ENCODE data around the gene CRK.

The CRK gene

DNA sequence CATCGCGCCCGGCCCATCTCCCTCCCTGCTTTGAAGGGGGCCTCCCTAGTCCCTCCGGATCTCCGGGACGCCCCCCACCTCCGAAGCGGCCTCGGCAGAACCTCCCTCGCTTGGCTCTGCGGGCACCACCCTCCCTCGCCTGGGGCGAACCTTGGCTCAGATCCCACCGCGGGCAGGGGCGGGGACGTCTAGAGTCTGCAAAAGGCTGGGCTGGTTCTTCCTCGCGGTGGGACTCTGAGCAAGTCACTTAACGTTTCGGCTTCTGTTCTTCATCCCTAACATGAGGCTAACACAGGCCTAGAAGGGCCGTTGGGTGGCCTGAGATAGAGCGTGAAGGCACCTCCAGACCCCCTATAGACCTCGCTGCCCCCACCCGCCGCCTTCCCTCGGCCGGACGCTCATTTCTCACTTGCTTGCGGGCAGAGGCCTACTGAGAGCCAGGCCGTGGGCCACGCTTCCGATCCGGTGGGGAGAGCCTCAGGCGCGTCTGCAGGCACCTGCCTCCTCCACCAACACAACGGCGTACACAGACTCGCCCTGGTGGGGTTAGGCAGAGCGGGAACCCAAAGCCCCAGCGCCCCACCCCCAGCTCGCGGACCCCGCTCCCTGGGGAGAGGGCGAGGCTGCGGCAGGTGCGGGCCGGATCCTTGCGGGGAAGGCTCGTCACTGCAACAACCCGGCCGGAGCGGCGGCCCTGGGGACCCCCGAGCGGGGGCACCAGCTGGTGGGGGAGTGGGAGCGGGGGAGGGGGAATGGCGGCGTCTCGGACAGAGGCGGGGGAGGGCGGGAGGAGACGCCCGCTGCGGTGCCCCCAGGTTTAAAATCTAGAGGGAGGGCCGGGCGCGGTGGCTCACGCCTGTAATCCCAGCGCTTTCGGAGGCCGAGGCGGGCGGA lies 31.0 kb upstream of the CRK start:
- peak; percentile 74 for DNase-seq (ENCODE audit: low read depth)

DNA sequence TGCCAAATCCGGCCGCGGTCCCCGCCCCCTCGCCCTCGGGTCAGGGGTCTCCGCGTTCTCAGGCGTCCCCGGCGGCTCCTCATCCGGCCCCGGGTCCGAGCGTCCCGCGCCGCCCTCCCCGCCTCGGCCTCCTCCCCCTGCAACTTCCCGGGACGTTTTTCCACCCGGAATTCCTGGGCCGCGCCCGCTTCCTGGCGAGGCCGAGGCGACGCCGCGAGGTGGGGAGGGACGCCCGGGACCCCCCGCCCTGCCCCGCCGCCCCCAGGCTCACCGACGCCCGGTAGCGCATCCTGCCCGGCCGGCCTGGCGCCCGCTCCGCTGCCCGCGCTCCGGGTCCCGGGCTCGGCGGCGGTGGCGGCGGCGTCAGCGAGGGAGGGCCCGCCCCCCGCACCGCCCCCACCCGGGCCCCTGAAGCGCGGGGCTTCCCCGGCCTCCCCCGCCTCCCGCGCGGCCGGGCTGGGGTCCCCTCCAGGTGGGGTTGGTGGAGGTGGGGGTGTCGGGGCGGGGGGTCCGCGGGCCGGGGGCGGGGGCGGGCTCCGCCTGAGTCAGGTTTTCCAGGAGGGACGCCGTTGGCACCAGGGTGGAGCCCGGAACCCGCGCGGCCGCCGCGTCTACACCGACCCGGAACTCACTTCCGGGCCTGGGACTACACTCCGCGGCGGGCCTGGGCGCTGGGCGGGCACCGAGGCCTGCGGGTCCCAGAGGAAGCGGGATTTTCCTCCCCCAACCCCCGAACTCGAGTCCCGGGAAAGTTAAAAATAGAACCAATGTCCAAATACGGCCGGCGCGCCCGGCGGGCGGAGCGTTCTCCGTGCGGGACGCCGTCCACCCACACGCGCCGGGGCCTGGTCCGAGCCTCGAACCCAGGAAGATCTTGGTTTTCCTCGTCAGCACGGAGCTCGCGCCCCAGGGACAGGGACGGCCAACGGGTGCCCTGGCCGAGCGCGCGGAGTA lies 29.7 kb upstream of the CRK start:
- peak; percentile 59 for DNase-seq (ENCODE audit: low read depth)

DNA sequence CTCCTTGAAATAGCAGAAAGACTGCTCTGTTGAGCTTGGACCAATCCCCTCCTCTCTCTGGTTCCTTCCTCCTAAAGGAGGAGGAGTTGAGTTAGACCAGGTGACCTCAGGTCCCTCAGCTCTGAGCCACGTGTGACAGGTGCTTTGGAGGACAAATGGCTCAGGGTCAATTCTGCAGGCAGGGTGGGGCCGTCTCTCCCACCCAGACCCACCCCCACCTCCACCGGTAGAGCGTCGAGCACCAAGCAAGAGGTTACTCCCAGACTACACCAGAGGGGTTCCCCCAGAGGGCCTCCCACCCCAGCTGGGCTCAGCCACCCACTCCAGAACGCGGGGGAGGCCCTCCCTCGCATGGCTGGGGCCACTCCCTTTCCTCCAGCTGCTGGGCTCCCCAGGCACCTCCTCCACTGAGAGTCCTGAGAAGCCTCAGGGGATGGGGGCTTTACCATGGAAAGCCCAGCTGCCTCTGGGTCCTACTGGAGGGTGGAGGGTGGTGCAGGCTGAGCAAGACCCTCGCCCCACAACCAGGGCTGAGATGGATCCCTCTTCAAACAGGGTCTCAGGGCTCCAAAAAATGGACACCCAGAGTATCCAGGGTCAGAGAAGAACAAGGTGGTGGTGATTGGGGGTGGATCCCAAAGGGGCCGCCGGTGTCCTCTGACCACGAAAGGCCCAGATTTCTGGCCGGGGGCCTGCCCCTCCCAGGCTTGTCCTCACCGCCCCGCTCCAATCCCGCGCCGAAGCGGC lies 28.8 kb upstream of the CRK start:
- no peak for DNase-seq (ENCODE audit: low read depth)

DNA sequence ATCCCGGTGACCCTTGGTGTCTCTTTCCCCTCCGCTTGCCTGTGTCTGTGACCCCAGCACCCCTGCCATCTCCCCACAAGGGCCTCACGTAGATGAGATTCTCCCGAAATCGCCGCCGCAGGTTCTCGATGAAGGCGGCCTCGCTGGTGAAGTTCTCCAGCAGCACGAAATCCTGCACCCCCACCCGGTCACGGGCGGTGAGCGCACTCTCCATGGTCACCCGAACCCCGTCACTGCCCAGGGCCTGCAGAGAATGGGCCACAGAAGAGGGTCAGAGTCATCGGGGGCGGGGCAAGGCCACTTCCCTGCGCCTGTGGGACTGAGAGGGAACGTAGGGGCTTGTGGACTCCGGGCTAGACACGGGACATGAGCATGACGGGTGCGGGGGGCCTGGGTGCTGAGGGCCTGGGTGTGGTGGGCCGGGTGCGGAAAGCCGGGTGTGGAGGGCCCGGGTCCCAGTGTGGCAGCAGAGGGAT lies 28.1 kb upstream of the CRK start:
- DNase-seq (ENCODE audit: low read depth): no peak

DNA sequence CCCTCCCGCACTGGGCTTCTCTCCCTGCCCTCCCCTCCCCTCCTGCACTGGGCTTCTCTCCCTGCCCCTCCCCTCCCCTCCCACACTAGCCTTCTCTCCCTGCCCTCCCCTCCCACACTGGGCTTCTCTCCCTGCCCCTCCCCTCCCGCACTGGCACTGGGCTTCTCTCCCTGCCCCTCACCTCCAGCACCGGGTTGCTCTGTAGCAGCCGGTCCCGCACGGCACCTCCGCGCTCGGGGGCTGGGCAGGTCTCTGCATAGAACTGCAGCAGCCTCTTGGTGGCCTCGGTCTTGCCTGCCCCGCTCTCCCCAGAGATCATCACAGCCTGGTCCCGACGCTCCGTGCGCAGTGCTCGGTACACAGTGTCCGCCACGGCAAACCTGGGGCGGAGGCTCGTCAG lies 26.6 kb upstream of the CRK start:
- DNase-seq (ENCODE audit: low read depth): no peak

DNA sequence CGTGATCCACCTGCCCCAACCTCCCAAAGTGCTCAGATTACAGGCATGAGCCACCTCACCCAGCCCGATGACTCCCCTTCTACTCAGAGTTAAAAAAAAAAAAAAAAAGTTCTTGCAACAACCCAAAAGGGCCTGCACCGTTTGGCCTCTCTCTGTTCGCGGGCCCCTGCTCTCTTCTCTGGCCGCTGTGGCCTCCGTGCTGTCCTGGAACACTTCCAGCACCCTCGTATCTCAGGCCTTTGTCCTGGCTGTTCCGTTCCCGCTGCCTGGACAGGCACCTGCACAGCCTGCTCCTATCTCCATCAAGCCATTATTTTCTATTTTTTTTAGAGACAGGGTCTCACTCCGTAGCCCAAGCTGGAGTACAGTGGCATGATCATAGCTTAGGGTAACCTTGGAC lies 25.7 kb upstream of the CRK start:
- DNase-seq (ENCODE audit: low read depth): no peak

DNA sequence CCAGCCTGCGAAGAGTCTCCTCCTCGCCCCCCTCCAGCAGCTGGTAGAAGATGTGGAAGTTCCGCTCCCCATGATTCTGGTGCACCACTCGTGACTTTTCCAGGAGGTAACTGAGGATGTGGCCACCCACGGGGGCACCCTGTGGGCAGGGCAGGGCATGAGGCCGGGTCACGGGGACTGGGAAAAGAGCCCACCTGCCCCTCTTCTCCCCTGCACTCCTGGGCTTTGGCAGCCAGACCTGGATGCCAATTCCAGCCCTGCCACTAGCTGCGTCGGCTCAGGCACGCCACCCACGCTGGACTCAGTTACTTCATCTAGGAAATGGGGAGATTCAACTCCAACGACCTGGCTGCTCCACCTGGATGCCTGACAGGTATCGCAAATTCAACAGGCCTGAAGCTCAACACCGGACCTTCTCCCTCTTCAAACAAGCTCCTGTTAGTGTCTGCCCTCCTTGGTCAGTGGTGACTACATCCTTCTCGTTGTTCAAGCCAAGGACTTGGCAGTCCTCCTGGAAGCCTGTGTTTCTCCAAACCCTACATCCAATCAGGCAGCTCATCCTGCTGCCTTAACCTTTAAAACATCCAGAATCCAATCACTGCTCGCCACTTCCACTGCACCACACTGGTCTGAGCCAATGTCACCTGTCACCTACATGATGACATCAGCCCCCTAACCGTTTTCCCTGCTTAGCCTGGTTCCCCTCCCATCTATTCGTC lies 24.9 kb upstream of the CRK start:
- DNase-seq (ENCODE audit: low read depth): no peak

DNA sequence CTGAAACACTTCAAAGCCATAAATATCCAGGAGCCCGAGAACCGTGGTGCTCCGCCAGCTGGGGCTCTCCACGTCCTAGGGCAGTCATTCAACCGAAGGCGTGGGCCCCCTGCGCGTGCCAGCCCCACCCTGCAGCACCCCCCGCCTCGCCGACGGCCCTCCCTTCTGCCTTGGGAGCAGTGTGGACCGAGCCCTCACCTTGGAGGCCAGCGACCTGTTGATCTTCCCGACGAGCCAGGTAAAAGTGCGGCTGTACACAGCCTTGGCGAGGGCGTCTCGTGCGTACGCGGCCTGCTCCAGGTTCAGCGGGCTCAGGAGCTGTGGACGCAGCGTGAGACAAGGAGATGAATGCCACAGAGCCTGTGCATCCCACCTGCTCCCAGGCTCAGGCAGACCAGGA lies 22.4 kb upstream of the CRK start:
- no peak for DNase-seq (ENCODE audit: low read depth)

DNA sequence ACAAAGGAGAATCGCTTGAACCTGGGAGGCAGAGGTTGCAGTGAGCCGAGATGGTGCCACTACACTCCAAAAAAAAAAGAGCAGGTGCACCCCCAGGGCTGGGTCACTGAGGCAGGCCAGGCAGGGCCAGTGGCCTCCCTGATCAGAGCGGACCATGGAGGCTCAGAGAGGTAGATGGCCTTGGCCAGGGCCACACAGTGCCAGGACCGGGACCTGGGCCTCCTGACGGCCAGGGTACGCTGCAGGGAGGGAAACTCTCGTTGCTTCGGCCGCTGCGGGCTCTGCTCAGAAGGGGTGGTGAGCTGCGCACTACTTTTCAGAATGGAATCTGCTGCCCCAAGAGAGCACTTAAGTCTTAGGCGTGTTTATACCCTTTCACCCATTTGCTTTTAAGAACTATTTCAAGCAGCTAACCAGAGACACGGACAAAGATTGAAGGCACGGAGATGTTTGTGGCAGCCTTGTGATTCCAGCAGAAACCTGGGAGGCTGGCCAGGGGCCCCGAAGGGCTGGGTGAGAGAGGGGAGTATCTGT lies 19.4 kb upstream of the CRK start:
- DNase-seq (ENCODE audit: low read depth): no peak

DNA sequence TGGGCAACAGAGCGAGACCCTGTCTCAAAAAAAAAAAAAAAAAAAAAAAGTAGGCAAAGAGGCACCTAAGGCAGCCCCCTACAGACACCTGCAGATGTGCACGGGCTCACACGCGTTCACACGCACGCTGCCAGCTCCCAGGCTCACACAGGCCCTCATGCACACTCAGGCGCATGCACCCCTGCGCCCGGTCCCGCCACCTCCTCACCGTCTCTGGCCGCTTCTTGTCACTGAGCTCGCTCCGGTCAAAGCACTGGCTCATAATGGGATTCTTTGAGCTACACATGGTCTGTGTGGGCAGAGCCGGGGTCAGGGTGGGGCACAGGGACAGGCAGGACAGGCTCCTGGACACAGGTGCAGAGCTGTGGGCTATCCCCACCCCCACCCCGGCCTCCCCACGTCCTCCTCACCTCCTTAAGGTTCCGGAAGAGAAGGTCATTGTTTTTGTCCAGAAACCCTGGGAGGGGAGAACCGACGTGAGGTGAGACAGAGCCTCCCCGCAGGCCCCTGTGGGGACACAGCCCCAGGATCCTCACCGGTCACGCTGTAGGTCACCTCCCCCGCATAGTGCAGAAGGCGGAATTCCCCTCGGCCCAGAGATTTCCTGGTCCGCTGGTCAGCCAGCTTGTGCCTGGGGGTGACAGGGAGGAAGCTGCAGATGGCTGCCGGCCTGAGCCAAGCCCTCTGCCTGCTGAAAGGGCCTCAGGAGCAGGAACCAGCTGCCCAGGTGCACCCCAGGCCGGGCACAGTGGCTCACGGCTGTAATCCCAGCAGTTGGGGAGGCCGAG lies 18.6 kb upstream of the CRK start:
- DNase-seq (ENCODE audit: low read depth): no peak

DNA sequence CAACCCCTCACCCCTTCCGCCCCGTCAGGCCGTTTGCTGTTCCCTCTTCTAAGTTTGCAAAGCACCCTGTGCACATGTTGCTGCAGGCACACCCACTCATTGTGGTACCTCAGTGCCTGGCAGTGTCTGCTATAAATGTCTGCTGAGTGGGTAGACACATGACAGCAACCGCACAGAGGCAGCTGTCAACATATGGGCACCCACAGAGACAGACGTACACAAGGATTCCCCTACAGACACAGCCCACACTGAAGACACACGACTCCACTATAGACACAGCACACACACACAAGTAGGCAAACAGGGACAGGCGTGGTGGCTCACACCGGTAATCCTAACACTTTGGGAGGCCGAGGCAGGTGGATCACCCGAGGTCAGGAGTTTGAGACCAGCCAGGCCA lies 17.8 kb upstream of the CRK start:
- no peak for DNase-seq (ENCODE audit: low read depth)

DNA sequence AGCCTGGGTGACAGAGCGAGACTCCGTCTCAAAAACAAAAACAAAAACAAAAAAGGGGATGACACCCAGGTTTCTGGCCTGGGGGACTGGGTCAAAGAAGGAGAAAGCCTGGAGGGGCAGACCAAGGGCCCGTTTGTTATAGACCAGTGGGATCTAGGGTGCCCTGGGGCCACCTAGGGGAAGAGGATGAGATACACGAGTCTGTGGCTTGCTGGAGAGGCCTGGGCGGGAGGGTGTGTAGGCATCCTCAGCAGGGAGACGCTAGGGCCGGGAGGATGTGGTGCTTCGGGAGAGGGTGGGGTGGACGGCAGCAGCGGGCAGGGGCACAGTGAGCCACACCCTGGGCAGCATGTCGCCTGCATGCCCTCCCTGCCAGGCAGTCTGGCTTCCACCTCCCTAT lies 17.1 kb upstream of the CRK start:
- no peak for DNase-seq (ENCODE audit: low read depth)

DNA sequence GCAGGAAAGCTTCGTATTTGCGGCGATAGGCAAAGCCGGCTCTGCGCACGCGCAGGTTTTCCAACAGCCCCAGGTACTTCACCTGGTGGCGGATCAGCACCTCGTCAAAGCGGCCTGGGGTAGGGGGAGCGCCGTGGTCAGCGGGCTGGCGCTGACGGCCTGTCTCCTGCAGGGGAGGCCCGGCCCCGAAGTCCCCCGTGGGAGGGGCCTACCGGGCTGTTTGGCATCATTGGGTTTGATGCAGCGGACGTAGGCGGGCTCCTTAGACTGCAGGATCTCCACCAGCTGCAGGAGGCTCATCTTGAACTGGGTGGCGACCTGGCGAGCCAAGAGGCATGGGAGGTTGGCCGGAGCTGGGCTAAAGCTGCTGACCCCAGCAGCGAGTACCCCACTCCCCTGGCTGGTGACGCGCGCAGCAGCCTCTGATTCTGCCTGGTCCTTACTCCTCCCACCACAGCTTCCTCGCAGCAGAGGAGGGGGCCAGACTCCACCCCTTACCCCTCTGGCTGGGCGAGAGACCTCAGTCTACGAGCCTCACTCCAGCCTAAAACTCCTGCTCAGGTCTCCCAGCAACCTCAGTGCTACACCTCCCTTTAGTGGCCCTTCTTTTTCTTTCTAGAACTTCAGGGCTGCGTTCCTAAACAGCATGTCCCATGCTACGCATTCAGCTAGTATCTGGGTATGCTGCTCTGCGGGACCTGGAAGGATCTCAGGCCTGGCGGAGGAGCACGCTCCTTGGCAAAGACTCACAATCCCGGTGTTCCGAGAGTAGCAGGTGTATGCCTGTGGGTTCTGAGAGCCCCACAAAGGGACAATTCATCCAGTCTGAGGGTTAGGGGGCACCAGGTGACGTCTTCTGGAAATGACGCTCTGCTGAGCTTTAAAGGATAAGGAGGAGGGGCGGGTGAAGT lies 16.1 kb upstream of the CRK start:
- DNase-seq (ENCODE audit: low read depth): no peak

DNA sequence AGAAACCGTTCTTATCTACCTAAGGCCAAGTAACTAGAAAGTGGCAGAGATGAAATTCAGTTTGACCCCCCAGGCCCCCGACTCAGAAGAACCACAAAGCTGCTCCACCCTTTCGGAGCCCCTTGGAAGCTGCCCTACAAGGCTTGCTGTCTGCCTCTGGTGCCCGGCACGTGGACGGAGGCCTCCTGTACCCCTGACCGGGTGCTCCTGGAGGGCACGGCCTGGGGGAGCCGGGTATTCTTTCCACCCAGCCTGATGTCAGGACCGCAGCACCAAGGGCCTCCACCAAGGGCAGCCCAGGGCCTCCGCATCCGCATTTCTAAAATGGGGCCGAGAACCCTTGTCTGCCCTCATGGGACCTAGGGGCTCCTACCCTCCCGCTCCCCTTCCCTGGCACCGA lies 15.5 kb upstream of the CRK start:
- no peak for DNase-seq (ENCODE audit: low read depth)

DNA sequence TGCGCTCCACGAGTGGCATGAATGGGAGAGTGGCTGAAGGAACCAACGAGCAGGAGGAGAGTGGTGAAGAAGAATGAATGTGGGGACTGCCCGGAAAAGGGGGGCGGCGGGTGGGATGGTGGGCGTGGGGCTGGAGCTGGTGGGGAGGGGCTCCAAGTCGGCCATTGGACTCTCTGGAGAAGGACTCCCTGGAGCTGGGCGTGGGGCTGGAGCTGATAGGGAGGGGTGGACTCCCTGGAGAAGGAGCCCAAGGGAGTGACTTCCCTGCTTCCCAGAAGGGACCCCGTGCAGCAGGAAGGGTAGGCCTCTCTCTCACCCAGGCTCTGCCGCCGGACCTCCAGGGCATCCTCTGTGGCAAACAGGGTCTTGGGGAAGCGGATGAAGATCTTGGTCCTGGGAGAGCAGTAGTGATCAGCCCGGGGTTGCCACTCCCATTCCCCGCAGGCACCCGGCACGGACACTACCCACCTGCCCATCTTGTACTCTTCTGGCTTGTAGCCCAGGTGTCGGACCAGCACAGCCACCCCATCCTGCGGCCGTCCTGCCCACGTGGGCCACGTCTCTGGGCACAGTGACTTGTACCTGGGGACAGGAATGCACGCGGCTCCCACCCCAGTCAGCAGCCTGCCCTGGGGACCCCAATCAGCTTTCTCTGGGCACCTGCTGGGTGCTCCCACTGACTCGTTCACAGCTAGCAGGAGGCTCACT lies 14.9 kb upstream of the CRK start:
- no peak for DNase-seq (ENCODE audit: low read depth)

DNA sequence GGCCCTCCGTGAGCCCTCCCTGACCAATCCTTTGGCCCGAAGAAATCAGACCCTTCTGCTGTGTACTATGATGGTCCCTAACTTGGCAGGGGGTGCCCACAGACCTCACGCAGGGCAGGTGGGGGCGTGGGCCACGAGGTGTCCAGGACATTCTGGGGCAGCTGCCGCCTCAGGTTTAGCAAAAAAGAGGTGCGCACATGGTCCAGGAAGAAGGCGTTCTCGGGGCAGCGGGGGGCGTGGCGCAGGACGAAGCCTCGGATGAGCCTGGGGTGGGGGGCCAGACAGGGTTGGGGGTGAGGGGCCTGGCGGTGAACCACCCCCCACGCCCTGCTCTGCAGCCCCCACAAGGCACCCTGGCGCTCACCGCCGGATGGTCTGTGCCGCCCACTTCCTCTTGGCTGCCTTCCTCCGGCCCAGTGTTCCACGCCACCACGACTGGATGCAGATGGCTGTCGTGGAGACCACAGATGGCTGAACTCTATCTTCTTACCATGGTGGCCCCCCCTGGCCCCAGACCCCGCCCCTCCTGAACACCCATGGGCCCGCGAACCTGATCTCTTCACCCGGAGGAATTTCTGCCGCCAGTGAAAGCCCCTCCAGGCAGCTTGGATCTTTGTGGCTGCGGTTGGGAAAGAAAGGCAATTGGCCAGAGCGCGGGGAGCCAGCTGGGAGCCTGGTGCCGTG lies 14.2 kb upstream of the CRK start:
- DNase-seq (ENCODE audit: low read depth): no peak

DNA sequence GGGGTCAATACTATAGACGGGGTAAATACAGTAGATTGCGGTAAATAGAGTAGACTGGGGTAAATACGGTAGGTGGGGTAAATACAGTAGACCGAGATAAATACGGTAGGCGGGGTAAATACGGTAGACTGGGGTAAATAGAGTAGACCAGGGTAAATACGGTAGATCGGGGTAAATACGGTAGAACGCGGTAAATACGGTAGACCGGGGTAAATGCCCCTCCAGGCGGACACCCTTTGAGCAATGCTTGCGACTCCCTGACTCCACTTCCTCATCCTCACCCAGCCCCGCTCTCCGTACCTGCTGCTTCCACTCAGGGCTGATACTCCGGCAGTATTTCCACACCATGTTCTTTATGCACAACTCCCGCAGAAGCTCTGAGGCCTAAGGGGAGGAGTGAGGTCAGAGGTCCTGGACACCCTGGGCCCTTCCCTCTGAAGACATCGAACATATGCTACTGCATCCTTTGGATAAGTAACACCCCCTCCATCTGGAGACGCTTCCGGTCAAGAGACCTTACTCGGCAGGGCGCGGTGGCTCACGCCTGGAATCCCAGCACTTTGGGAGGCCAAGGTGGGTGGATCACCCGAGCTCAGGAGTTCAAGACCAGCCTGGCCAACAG lies 13.3 kb upstream of the CRK start:
- no peak for DNase-seq (ENCODE audit: low read depth)
